IMR-90 (cell line): ENCODE measurements around the gene RNF166. TPM values are rescaled to one million over a fixed set of nuclear protein-coding genes. Genes with fewer than 3 reads are reported as not detected.

Experiments
- ATAC-seq: fragments of 200-7000 bp; cut with Tn5 transposase; 2 replicates; pipeline ENCODE4 v1.9.1; 2020; ENCODE audit warnings: low read depth, mild to moderate bottlenecking, moderate library complexity
- BruUV-seq: library from RNA; stranded (reverse); fragments of 400-500 nt; replicated peaks from 2 replicates; lab custom pipeline; 2021; lab: Mats Ljungman, UMichigan
- CTCF ChIA-PET: fragments of 300-600 bp; formaldehyde crosslinking; extraction: SDS; loops from one replicate; lab custom pipeline; 2021; ENCODE audit warnings: antibody characterized with exemption; lab: Yijun Ruan, JAX
- POLR2A ChIA-PET: fragments of 300-600 bp; sonication (Branson Sonifier 250); formaldehyde crosslinking; loops from one replicate; lab custom pipeline; 2022; ENCODE audit warnings: antibody characterized with exemption; ENCODE audit not compliant: unreplicated experiment; lab: Charles Lee
- DNase-seq: peaks from one replicate; pipeline ENCODE4 v3.0.0; 2013
- H2AFZ ChIP-seq: replicated peaks from 2 replicates; pipeline ENCODE3; 2013; ENCODE audit warnings: low read length, mild to moderate bottlenecking; ENCODE audit not compliant: poor library complexity
- H2AK5ac ChIP-seq: 2 replicates; pipeline ENCODE4 v1.6.1; 2013; ENCODE audit warnings: low read depth, low read length, inconsistent platforms
- H2AK9ac ChIP-seq: replicated peaks from 2 replicates; pipeline ENCODE3; 2013; ENCODE audit warnings: mild to moderate bottlenecking, low read depth, low read length, moderate library complexity; ENCODE audit not compliant: poor library complexity
- H2BK120ac ChIP-seq: 2 replicates; pipeline ENCODE4 v1.6.1; 2013; ENCODE audit warnings: low read depth, low read length, inconsistent platforms
- H2BK15ac ChIP-seq: 3 replicates; pipeline ENCODE4 v1.6.1; 2013; ENCODE audit warnings: low read depth, low read length, inconsistent platforms
- H2BK20ac ChIP-seq: 2 replicates; pipeline ENCODE4 v1.6.1; 2013; ENCODE audit warnings: low read depth, mild to moderate bottlenecking, inconsistent platforms, low read length, moderate library complexity
- H2BK5ac ChIP-seq: 2 replicates; pipeline ENCODE4 v1.6.1; 2013; ENCODE audit warnings: mild to moderate bottlenecking, low read depth, low read length, inconsistent platforms; ENCODE audit not compliant: poor library complexity, severe bottlenecking
- H3K14ac ChIP-seq: replicated peaks from 2 replicates; pipeline ENCODE4 v1.6.1; 2013; ENCODE audit warnings: low read depth, low read length, inconsistent platforms
- H3K18ac ChIP-seq: 2 replicates; pipeline ENCODE4 v1.6.1; 2013; ENCODE audit warnings: low read depth, low read length, control low read depth
- H3K23ac ChIP-seq: 2 replicates; pipeline ENCODE4 v1.6.1; 2013; ENCODE audit warnings: low read depth, low read length, inconsistent platforms
- H3K27ac ChIP-seq: 2 replicates; pipeline ENCODE4 v1.5.1; 2013; ENCODE audit warnings: mild to moderate bottlenecking, control low read depth, low read length; ENCODE audit not compliant: insufficient read depth
- H3K27me3 ChIP-seq: 2 replicates; pipeline ENCODE4 v1.6.1; 2013; ENCODE audit warnings: low read length; ENCODE audit not compliant: control insufficient read depth, insufficient read depth
- H3K36me3 ChIP-seq: 2 replicates; pipeline ENCODE4 v1.6.1; 2013; ENCODE audit warnings: low read length, mixed read lengths; ENCODE audit not compliant: control insufficient read depth, insufficient read depth
- H3K4ac ChIP-seq: 2 replicates; pipeline ENCODE4 v1.6.1; 2013; ENCODE audit warnings: low read depth, low read length, inconsistent platforms
- H3K4me1 ChIP-seq: 2 replicates; pipeline ENCODE4 v1.6.1; 2013; ENCODE audit warnings: low read length, mixed read lengths; ENCODE audit not compliant: control insufficient read depth, insufficient read depth
- H3K4me2 ChIP-seq: 2 replicates; pipeline ENCODE4 v1.6.1; 2013; ENCODE audit warnings: low read depth, mild to moderate bottlenecking, control low read depth, low read length, moderate library complexity
- H3K4me3 ChIP-seq: 2 replicates; pipeline ENCODE4 v1.5.1; 2013; ENCODE audit warnings: low read depth, mild to moderate bottlenecking, control low read depth, low read length, moderate library complexity; ENCODE audit not compliant: insufficient read depth
- H3K56ac ChIP-seq: 2 replicates; pipeline ENCODE4 v1.6.1; 2013; ENCODE audit warnings: low read length, inconsistent platforms; ENCODE audit not compliant: insufficient read depth; ENCODE audit errors: extremely low read depth
- H3K79me1 ChIP-seq, 2 experiments: 2 replicates each; pipeline ENCODE4 v1.6.1; 2013; ENCODE audit warnings: low read length in 2 of 2, inconsistent platforms in 1 of 2, low read depth in 1 of 2
- H3K9ac ChIP-seq: 2 replicates; pipeline ENCODE4 v1.6.1; 2013; ENCODE audit warnings: low read depth, low read length, control low read depth
- H3K9me1 ChIP-seq: 2 replicates; pipeline ENCODE4 v1.6.1; 2013; ENCODE audit warnings: low read length, inconsistent platforms; ENCODE audit not compliant: insufficient read depth
- H3K9me3 ChIP-seq: 2 replicates; pipeline ENCODE4 v1.6.1; 2013; ENCODE audit warnings: low read length; ENCODE audit not compliant: control insufficient read depth, insufficient read depth
- H4K20me1 ChIP-seq: 2 replicates; pipeline ENCODE4 v1.6.1; 2013; ENCODE audit warnings: low read length, inconsistent platforms; ENCODE audit not compliant: insufficient read depth
- H4K5ac ChIP-seq: 2 replicates; pipeline ENCODE4 v1.6.1; 2013; ENCODE audit warnings: mild to moderate bottlenecking, low read depth, low read length, control low read depth
- H4K8ac ChIP-seq, 2 experiments: 2 replicates each; pipeline ENCODE4 v1.6.1; 2013; ENCODE audit warnings: low read depth in 2 of 2, low read length in 2 of 2, control low read depth in 1 of 2, inconsistent platforms in 1 of 2
- H4K91ac ChIP-seq: 2 replicates; pipeline ENCODE4 v1.6.1; 2013; ENCODE audit warnings: low read depth, low read length, inconsistent platforms; ENCODE audit not compliant: insufficient read depth
- BHLHE40 ChIP-seq: fragments of 150-350 bp; IDR thresholded peaks from 2 replicates; pipeline ENCODE4 v1.6.1; 2016; ENCODE audit warnings: mild to moderate bottlenecking, low read depth, low read length
- CHD1 ChIP-seq: IDR thresholded peaks from 2 replicates; pipeline ENCODE4 v1.6.1; 2012; ENCODE audit warnings: low read depth, low read length, improper control_type of control experiment
- FOS ChIP-seq: fragments of 150-350 bp; IDR thresholded peaks from 2 replicates; pipeline ENCODE4 v1.6.1; 2016; ENCODE audit warnings: low read depth, low read length
- RAD21 ChIP-seq: IDR thresholded peaks from 2 replicates; pipeline ENCODE4 v1.6.1; 2012; ENCODE audit warnings: low read length, improper control_type of control experiment
- RCOR1 ChIP-seq: IDR thresholded peaks from 2 replicates; pipeline ENCODE4 v1.6.1; 2012; ENCODE audit warnings: mild to moderate bottlenecking, low read length, improper control_type of control experiment; ENCODE audit not compliant: insufficient replicate concordance
- RFX5 ChIP-seq: IDR thresholded peaks from 2 replicates; pipeline ENCODE4 v1.8.0; 2012; ENCODE audit warnings: low read depth, mild to moderate bottlenecking, low read length, moderate library complexity
- WGBS, 2 experiments: methylation state at CpG; one replicate each; pipeline versions ENCODE4 v1.1.5 to v1.1.7; 2013; ENCODE audit warnings: missing lambda C conversion rate in 2 of 2; ENCODE audit not compliant: insufficient read length in 1 of 2; ENCODE audit errors: extremely low coverage in 2 of 2; 5-methylcytosine and 5-hydroxymethylcytosine counted together
- dilution Hi-C: fragments of 300-500 bp; cut with HindIII; formaldehyde crosslinking; loops from one replicate; pipeline ENCODE4 v1.14.3; 2018; ENCODE audit warnings: low sequenced_read_pairs; ENCODE audit not compliant: unreplicated experiment
- in situ Hi-C: fragments of 300-500 bp; cut with MboI; formaldehyde crosslinking; loops from 3 replicates; pipeline ENCODE4 v1.14.3; 2019; ENCODE audit warnings: low sequenced_read_pairs, inconsistent platforms, mixed read lengths
- intact Hi-C: fragments of 100-400 bp; cut with micrococcal nuclease; formaldehyde crosslinking; loops from 2 replicates; pipeline ENCODE4 v1.10.0; 2022
- polyA plus RNA-seq, 3 experiments: library from polyadenylated mRNA; depleted of rRNA; stranded (reverse); fragments of >200 nt; gene quantifications; 2 replicates each; pipeline ENCODE4 v1.2.3, GENCODE V29; 2012; ENCODE audit warnings: low replicate concordance in 1 of 3
- total RNA-seq: library from RNA; depleted of rRNA; stranded (reverse); fragments of >200 nt; gene quantifications from 2 replicates; pipeline ENCODE4 v1.2.3, GENCODE V29; 2012
- TF ChIP-seq, protein P1 (sequence below): conservative IDR thresholded peaks from 2 replicates; pipeline ENCODE4 v1.5.1; 2012; ENCODE audit warnings: mild to moderate bottlenecking, low read depth, low read length, improper control_type of control experiment
- TF ChIP-seq, protein P2 (sequence below): fragments of 150-350 bp; IDR thresholded peaks from 2 replicates; pipeline ENCODE4 v1.6.1; 2016; ENCODE audit warnings: low read depth, mild to moderate bottlenecking, low read length, moderate library complexity, borderline replicate concordance

Gene RNF166
- total and polyA plus RNA-seq, 2 of the 4 experiments (the other 2 are of a cell fraction), result 8.1 to 17.4 TPM

GRCh38 chr16:88741368-88741767 is 35.2 kb upstream of the RNF166 start (continued):
- TF ChIP-seq, protein P1, sequence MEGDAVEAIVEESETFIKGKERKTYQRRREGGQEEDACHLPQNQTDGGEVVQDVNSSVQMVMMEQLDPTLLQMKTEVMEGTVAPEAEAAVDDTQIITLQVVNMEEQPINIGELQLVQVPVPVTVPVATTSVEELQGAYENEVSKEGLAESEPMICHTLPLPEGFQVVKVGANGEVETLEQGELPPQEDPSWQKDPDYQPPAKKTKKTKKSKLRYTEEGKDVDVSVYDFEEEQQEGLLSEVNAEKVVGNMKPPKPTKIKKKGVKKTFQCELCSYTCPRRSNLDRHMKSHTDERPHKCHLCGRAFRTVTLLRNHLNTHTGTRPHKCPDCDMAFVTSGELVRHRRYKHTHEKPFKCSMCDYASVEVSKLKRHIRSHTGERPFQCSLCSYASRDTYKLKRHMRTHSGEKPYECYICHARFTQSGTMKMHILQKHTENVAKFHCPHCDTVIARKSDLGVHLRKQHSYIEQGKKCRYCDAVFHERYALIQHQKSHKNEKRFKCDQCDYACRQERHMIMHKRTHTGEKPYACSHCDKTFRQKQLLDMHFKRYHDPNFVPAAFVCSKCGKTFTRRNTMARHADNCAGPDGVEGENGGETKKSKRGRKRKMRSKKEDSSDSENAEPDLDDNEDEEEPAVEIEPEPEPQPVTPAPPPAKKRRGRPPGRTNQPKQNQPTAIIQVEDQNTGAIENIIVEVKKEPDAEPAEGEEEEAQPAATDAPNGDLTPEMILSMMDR, result no peak
- TF ChIP-seq, protein P2, sequence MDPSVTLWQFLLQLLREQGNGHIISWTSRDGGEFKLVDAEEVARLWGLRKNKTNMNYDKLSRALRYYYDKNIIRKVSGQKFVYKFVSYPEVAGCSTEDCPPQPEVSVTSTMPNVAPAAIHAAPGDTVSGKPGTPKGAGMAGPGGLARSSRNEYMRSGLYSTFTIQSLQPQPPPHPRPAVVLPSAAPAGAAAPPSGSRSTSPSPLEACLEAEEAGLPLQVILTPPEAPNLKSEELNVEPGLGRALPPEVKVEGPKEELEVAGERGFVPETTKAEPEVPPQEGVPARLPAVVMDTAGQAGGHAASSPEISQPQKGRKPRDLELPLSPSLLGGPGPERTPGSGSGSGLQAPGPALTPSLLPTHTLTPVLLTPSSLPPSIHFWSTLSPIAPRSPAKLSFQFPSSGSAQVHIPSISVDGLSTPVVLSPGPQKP, result no peak
- TF ChIP-seq RFX5, result no peak

DNA sequence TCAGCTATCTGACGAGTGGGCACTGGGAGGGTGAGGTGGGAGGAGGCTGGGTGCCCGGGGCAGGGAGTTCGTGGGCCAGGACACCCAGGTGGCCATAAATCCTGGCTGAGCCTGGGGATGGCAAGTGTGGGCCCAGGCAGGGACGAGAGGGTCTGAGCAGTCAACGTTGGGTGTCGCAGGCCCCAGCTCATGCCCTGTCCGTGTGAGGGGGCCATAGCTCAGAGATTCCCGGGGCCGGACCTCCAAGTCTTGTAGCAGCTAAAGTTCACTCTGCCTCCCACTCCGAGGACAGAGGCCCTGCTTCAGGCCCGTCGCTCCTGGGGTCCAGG is 34.5 kb upstream of the RNF166 start:
- dilution Hi-C loops (no loop called here), in situ Hi-C loops (loop anchor here (10.0 kb wide), 1 partner anchor 424 kb away; no protein-coding TSS in a partner anchor), intact Hi-C loops (no loop called here)
- H3K27ac ChIP-seq, result no peak overlapping the region
- no peaks in the 10 kb centered on the region for H3K9me1 ChIP-seq
- WGBS, 2 experiments, result 94% methylated on average over 10 of the region's 12 CpGs; no CpG with 5 or more reads in 1 of the 2 experiments
- H3K56ac ChIP-seq, result no peak overlapping the region
- no peak overlapping the region for H2BK20ac ChIP-seq
- H3K9ac ChIP-seq, result no peak overlapping the region
- no peak overlapping the region for H2BK5ac ChIP-seq
- TF ChIP-seq RCOR1 (no peak), RAD21 (no peak), CHD1 (no peak), BHLHE40 (no peak), FOS (no peak), RFX5 (no peak)
- TF ChIP-seq, protein P1, result no peak
- H2BK120ac ChIP-seq, result no peak overlapping the region
- ATAC-seq, result no peak
- H2AFZ ChIP-seq, result no peak overlapping the region
- no peak overlapping the region for H3K4ac ChIP-seq
- H3K79me1 ChIP-seq, result peaks cover 13 to 62% of the 10 kb centered on the region in 2 experiments
- no peak overlapping the region for H3K23ac ChIP-seq
- H3K4me3 ChIP-seq, result no peak overlapping the region
- H2AK5ac ChIP-seq, result no peak overlapping the region
- H3K36me3 ChIP-seq, result peaks cover 38% of the 10 kb centered on the region
- no peak overlapping the region for H2BK15ac ChIP-seq
- no peak overlapping the region for H4K8ac ChIP-seq
- H2AK9ac ChIP-seq, result no peak overlapping the region
- H3K9me3 ChIP-seq, result no peaks in the 10 kb centered on the region
- no peaks in the 10 kb centered on the region for H3K4me1 ChIP-seq
- DNase-seq, result no peak
- ChIA-PET CTCF (no interaction called here), POLR2A (no interaction called here)
- BruUV-seq, result no TSS peak
- H4K5ac ChIP-seq, result no peak overlapping the region
- H4K20me1 ChIP-seq, result peaks cover 52% of the 10 kb centered on the region
- H3K18ac ChIP-seq, result no peak overlapping the region
- H3K27me3 ChIP-seq, result no peaks in the 10 kb centered on the region
- H3K14ac ChIP-seq, result no peak overlapping the region
- H4K91ac ChIP-seq, result no peak overlapping the region
- no peak overlapping the region for H3K4me2 ChIP-seq
